Measurements from ENCODE around the gene BABAM2. TPM values are rescaled to one million over a fixed set of nuclear protein-coding genes. Genes with fewer than 3 reads are reported as not detected.
A peak's percentile ranks its signal among the peaks of the same experiment; 100 is the strongest.

BABAM2 gene
- total RNA-seq, 1 donor: 42.0 TPM

GRCh38 chr2:28313220-28313784, 422.8 kb downstream of the BABAM2 start:
- Histone ChIP-seq H3K36me3 (ENCODE audit: insufficient read depth, low read length) (no peaks in the 10 kb centered on the region), H2AFZ (ENCODE audit: low read length) (no peak overlapping the region), H3K4me1 (ENCODE audit: insufficient read depth, low read length) (no peaks in the 10 kb centered on the region), H3K4me3 (ENCODE audit: insufficient read depth, low read length) (no peak overlapping the region), H3K27me3 (ENCODE audit: insufficient read depth, low read length) (no peaks in the 10 kb centered on the region), H4K20me1 (ENCODE audit: insufficient read depth, low read length) (no peaks in the 10 kb centered on the region), H3K27ac (ENCODE audit: low read depth, low read length) (no peak overlapping the region), H3K4me2 (ENCODE audit: insufficient read depth, low read length) (no peak overlapping the region), H3K79me2 (ENCODE audit: insufficient read depth, low read length) (no peaks in the 10 kb centered on the region), H3K9me3 (ENCODE audit: low read depth, low read length) (no peaks in the 10 kb centered on the region)
- no peak for TF ChIP-seq CTCF (IDR thresholded peaks at IDR 0.05; ENCODE audit: extremely low read depth, low read depth, low read length)
- DNase-seq (ENCODE audit: insufficient read length, low spot score, missing footprints): no peak

- no peak overlapping the region for H3K4me2 ChIP-seq (ENCODE audit: insufficient read depth, low read length)
- H3K4me3 ChIP-seq (ENCODE audit: insufficient read depth, low read length): no peak overlapping the region
- H3K79me2 ChIP-seq (ENCODE audit: insufficient read depth, low read length): no peaks in the 10 kb centered on the region
- DNase-seq (ENCODE audit: insufficient read length, low spot score, missing footprints): no peak
- H3K27ac ChIP-seq (ENCODE audit: low read depth, low read length): no peak overlapping the region
- H3K9me3 ChIP-seq (ENCODE audit: low read depth, low read length): no peaks in the 10 kb centered on the region
- TF ChIP-seq CTCF (IDR thresholded peaks at IDR 0.05; ENCODE audit: extremely low read depth, low read depth, low read length): no peak
- H2AFZ ChIP-seq (ENCODE audit: low read length): no peak overlapping the region
- no peaks in the 10 kb centered on the region for H3K36me3 ChIP-seq (ENCODE audit: insufficient read depth, low read length)
- peaks cover 10% of the 10 kb centered on the region for H3K4me1 ChIP-seq (ENCODE audit: insufficient read depth, low read length)
- H3K27me3 ChIP-seq (ENCODE audit: insufficient read depth, low read length): no peaks in the 10 kb centered on the region
- H4K20me1 ChIP-seq (ENCODE audit: insufficient read depth, low read length): no peaks in the 10 kb centered on the region
Observed at GRCh38 chr2:28314968-28315367, 424.4 kb downstream of the BABAM2 start.

- no peaks in the 10 kb centered on the region for H3K79me2 ChIP-seq (ENCODE audit: insufficient read depth, low read length)
- no peak overlapping the region for H3K4me2 ChIP-seq (ENCODE audit: insufficient read depth, low read length)
- H3K27ac ChIP-seq (ENCODE audit: low read depth, low read length): no peak overlapping the region
- no peaks in the 10 kb centered on the region for H3K36me3 ChIP-seq (ENCODE audit: insufficient read depth, low read length)
- peak; percentile 25 for DNase-seq (ENCODE audit: insufficient read length, low spot score, missing footprints)
- H3K9me3 ChIP-seq (ENCODE audit: low read depth, low read length): no peaks in the 10 kb centered on the region
- no peak overlapping the region for H2AFZ ChIP-seq (ENCODE audit: low read length)
- peaks cover 16% of the 10 kb centered on the region for H3K4me1 ChIP-seq (ENCODE audit: insufficient read depth, low read length)
- no peak overlapping the region for H3K4me3 ChIP-seq (ENCODE audit: insufficient read depth, low read length)
- no peaks in the 10 kb centered on the region for H4K20me1 ChIP-seq (ENCODE audit: insufficient read depth, low read length)
- no peak for TF ChIP-seq CTCF (IDR thresholded peaks at IDR 0.05; ENCODE audit: extremely low read depth, low read depth, low read length)
- H3K27me3 ChIP-seq (ENCODE audit: insufficient read depth, low read length): no peaks in the 10 kb centered on the region
Observed at GRCh38 chr2:28316546-28317335, 426.2 kb downstream of the BABAM2 start.

- Histone ChIP-seq H3K79me2 (ENCODE audit: insufficient read depth, low read length) (no peaks in the 10 kb centered on the region), H4K20me1 (ENCODE audit: insufficient read depth, low read length) (no peaks in the 10 kb centered on the region), H3K4me2 (ENCODE audit: insufficient read depth, low read length) (no peak overlapping the region), H3K27me3 (ENCODE audit: insufficient read depth, low read length) (no peaks in the 10 kb centered on the region), H2AFZ (ENCODE audit: low read length) (no peak overlapping the region), H3K4me3 (ENCODE audit: insufficient read depth, low read length) (no peak overlapping the region), H3K9me3 (ENCODE audit: low read depth, low read length) (no peaks in the 10 kb centered on the region), H3K4me1 (ENCODE audit: insufficient read depth, low read length) (peaks cover 16% of the 10 kb centered on the region), H3K36me3 (ENCODE audit: insufficient read depth, low read length) (no peaks in the 10 kb centered on the region), H3K27ac (ENCODE audit: low read depth, low read length) (no peak overlapping the region)
- DNase-seq (ENCODE audit: insufficient read length, low spot score, missing footprints): peak; percentile 8
- no peak for TF ChIP-seq CTCF (IDR thresholded peaks at IDR 0.05; ENCODE audit: extremely low read depth, low read depth, low read length)
Observed at GRCh38 chr2:28317390-28317789, 426.9 kb downstream of the BABAM2 start.

All from osteoblast (primary cell).